GM19463 (cell line): ENCODE results near the gene TLX2.
A peak's percentile ranks its signal among the peaks of the same experiment; 100 is the strongest.

Source experiments
- ATAC-seq: cut with Tn5 transposase; IDR thresholded peaks from one replicate; pipeline ENCODE4 v1.9.1; 2021; ENCODE audit warnings: mild to moderate bottlenecking, moderate library complexity; ENCODE audit not compliant: unreplicated experiment

TLX2 gene

GRCh38 chr2:74511104-74511989 lies 2.9 kb upstream of the TLX2 start:
- ATAC-seq: no peak

GRCh38 chr2:74512744-74513604 lies 1.3 kb upstream of the TLX2 start:
- no peak for ATAC-seq

GRCh38 chr2:74513605-74514367 lies 464 bp upstream of the TLX2 start:
- no peak for ATAC-seq

- ATAC-seq: peak; percentile 16
Observed at GRCh38 chr2:74515271-74515980, 1.2 kb downstream of the TLX2 start.

- peak; percentile 76 for ATAC-seq
Observed at GRCh38 chr2:74515981-74516633, 1.9 kb downstream of the TLX2 start.

GRCh38 chr2:74516650-74517049 lies 2.4 kb downstream of the TLX2 start:
- ATAC-seq: no peak

- ATAC-seq: no peak
Observed at GRCh38 chr2:74522516-74522915, 8.3 kb downstream of the TLX2 start.

GRCh38 chr2:74524005-74524404 lies 9.8 kb downstream of the TLX2 start:
- no peak for ATAC-seq

- no peak for ATAC-seq
Observed at GRCh38 chr2:74524955-74525716, 10.9 kb downstream of the TLX2 start.

- ATAC-seq: no peak
Observed at GRCh38 chr2:74525717-74526648, 11.7 kb downstream of the TLX2 start, which contains the start of gene DQX1. DQX1 (minus strand) TSS chr2:74526231; CDS start chr2:74525729, 502 bp downstream.

GRCh38 chr2:74526649-74527230 lies 12.5 kb downstream of the TLX2 start:
- ATAC-seq: no peak

GRCh38 chr2:74527741-74528140 lies 13.5 kb downstream of the TLX2 start:
- ATAC-seq: no peak

GRCh38 chr2:74528600-74529356 lies 14.5 kb downstream of the TLX2 start:
- ATAC-seq: no peak

GRCh38 chr2:74529357-74530238 lies 15.3 kb downstream of the TLX2 start, which contains the start of the genes AUP1 and HTRA2:
AUP1 (minus strand) TSS chr2:74529706; CDS start chr2:74529629, 77 bp downstream.
HTRA2 (plus strand) TSS chr2:74529933; CDS start chr2:74530007, 74 bp downstream.
- peak; percentile 80 for ATAC-seq
